Karpas-422 (cell line): ENCODE measurements around the gene DNAL1. TPM values are rescaled to one million over a fixed set of nuclear protein-coding genes. Genes with fewer than 3 reads are reported as not detected.

Experiments used
- DNase-seq: peaks from one replicate; pipeline ENCODE4 v3.0.0-alpha.2; 2015
- H2AFZ ChIP-seq: fragments of 200-600 bp; sonication (generic); 2 replicates; pipeline ENCODE4 v1.6.1; 2014; ENCODE audit warnings: antibody characterized with exemption, low read length, mixed read lengths
- H3K27ac ChIP-seq: fragments of 200-600 bp; sonication (generic); 2 replicates; pipeline ENCODE4 v1.5.1; 2014; ENCODE audit warnings: mild to moderate bottlenecking, low read length, moderate library complexity
- H3K27me3 ChIP-seq: fragments of 200-600 bp; sonication (generic); 2 replicates; pipeline ENCODE4 v1.6.1; 2014; ENCODE audit warnings: low read length, mixed read lengths
- H3K36me3 ChIP-seq: fragments of 200-600 bp; sonication (generic); 2 replicates; pipeline ENCODE4 v1.6.1; 2014; ENCODE audit warnings: low read length, mixed read lengths; ENCODE audit not compliant: insufficient read depth
- H3K4me1 ChIP-seq: fragments of 200-600 bp; sonication (generic); 2 replicates; pipeline ENCODE4 v1.6.1; 2014; ENCODE audit warnings: mild to moderate bottlenecking, low read length, mixed read lengths
- H3K4me2 ChIP-seq: fragments of 200-600 bp; sonication (generic); 2 replicates; pipeline ENCODE4 v1.6.1; 2014; ENCODE audit warnings: low read length, low read depth, mild to moderate bottlenecking; ENCODE audit not compliant: poor library complexity, severe bottlenecking
- H3K4me3 ChIP-seq: fragments of 200-600 bp; sonication (generic); 2 replicates; pipeline ENCODE4 v1.5.1; 2014; ENCODE audit warnings: mild to moderate bottlenecking, antibody characterized with exemption, low read length, mixed read lengths
- H3K79me2 ChIP-seq: fragments of 200-600 bp; sonication (generic); 2 replicates; pipeline ENCODE4 v1.6.1; 2014; ENCODE audit warnings: mild to moderate bottlenecking, low read length, mixed read lengths
- H3K9ac ChIP-seq: fragments of 200-600 bp; sonication (generic); 2 replicates; pipeline ENCODE4 v1.6.0; 2014; ENCODE audit warnings: low read length
- H3K9me2 ChIP-seq: fragments of 200-600 bp; sonication (generic), shearing (Covaris generic); replicated peaks from 2 replicates; pipeline ENCODE4 v1.6.0; 2014; ENCODE audit warnings: mild to moderate bottlenecking, low read length, moderate library complexity; ENCODE audit not compliant: insufficient read depth
- H3K9me3 ChIP-seq: fragments of 300-700, 200-600 bp; sonication (generic); 2 replicates; pipeline ENCODE4 v1.6.1; 2014; ENCODE audit warnings: low read length, mixed read lengths
- H4K20me1 ChIP-seq: fragments of 200-600 bp; sonication (generic); 2 replicates; pipeline ENCODE4 v1.6.1; 2014; ENCODE audit warnings: mild to moderate bottlenecking, antibody characterized with exemption, low read length, low read depth; ENCODE audit not compliant: insufficient read depth
- total RNA-seq: library from RNA; depleted of rRNA; stranded (reverse); fragments of >200 nt; shearing (Covaris generic); gene quantifications from 2 replicates; pipeline ENCODE4 v1.2.3, GENCODE V29; 2014; ENCODE audit warnings: low replicate concordance

DNAL1 gene
- total RNA-seq, 1 experiment from 2014 or later = 11.7 TPM

- no peak overlapping the region for H3K27ac ChIP-seq
- DNase-seq = no peak
- H3K9ac ChIP-seq = no peak overlapping the region
- no peaks in the 10 kb centered on the region for H3K9me2 ChIP-seq
- no peak overlapping the region for H3K4me3 ChIP-seq
- peaks cover 3% of the 10 kb centered on the region for H4K20me1 ChIP-seq
- no peak overlapping the region for H2AFZ ChIP-seq
- no peak overlapping the region for H3K4me2 ChIP-seq
- peaks cover 18% of the 10 kb centered on the region; the same call in 1 of the 2 replicates for H3K79me2 ChIP-seq
- H3K36me3 ChIP-seq = peaks cover 78% of the 10 kb centered on the region
- H3K27me3 ChIP-seq = no peaks in the 10 kb centered on the region
- H3K9me3 ChIP-seq = no peaks in the 10 kb centered on the region
- peaks cover 6% of the 10 kb centered on the region; the same call in 1 of the 2 replicates for H3K4me1 ChIP-seq
Observed at GRCh38 chr14:73725116-73726024, 80.6 kb downstream of the DNAL1 start.

- Histone ChIP-seq H3K79me2 (peaks cover 18% of the 10 kb centered on the region; the same call in 1 of the 2 replicates), H3K4me1 (peaks cover 6% of the 10 kb centered on the region; the same call in 1 of the 2 replicates), H3K9ac (no peak overlapping the region), H3K36me3 (peaks cover 70% of the 10 kb centered on the region), H3K27ac (no peak overlapping the region), H2AFZ (no peak overlapping the region), H3K4me2 (no peak overlapping the region), H3K4me3 (no peak overlapping the region), H4K20me1 (peaks cover 5% of the 10 kb centered on the region), H3K9me2 (no peaks in the 10 kb centered on the region), H3K27me3 (no peaks in the 10 kb centered on the region), H3K9me3 (no peaks in the 10 kb centered on the region)
- DNase-seq = no peak
Observed at GRCh38 chr14:73726025-73726961, 81.5 kb downstream of the DNAL1 start.

DNA sequence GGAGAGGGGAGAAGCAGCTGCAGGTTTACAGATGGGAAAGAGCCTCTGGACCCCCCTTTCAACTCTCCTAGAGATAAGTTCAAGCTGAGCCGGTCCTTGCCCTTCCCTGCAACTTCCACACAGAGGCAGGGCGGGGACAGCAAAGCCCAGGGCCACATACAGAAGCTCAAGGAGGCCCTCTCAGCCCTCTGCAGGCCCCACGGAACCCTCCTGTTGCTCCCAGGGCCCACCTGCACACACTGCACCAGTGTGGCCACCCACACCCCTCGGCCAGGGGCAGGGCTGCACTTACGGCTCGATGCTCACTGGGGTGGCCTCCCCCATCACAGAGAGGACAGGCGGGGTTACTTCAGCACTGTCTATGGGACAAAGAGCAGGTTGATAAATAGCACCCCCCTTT is 82.4 kb downstream of the DNAL1 start:
- Histone ChIP-seq H3K27ac (no peak overlapping the region), H3K4me1 (peaks cover 6% of the 10 kb centered on the region; the same call in 1 of the 2 replicates), H3K9me3 (no peaks in the 10 kb centered on the region), H3K4me3 (no peak overlapping the region), H3K4me2 (no peak overlapping the region), H3K9ac (no peak overlapping the region), H3K27me3 (no peaks in the 10 kb centered on the region), H3K9me2 (no peaks in the 10 kb centered on the region), H3K79me2 (peaks cover 24% of the 10 kb centered on the region), H4K20me1 (peaks cover 5% of the 10 kb centered on the region), H3K36me3 (peaks cover 65% of the 10 kb centered on the region), H2AFZ (no peak overlapping the region)
- no peak for DNase-seq

GRCh38 chr14:73728717-73729330 is 84.0 kb downstream of the DNAL1 start:
- Histone ChIP-seq H4K20me1 (peaks cover 5% of the 10 kb centered on the region), H3K27me3 (no peaks in the 10 kb centered on the region), H3K9ac (no peak overlapping the region), H3K4me2 (no peak overlapping the region), H3K36me3 (peaks cover 56% of the 10 kb centered on the region), H3K79me2 (peaks cover 28% of the 10 kb centered on the region), H3K9me3 (no peaks in the 10 kb centered on the region), H3K4me3 (no peak overlapping the region), H2AFZ (no peak overlapping the region), H3K9me2 (no peaks in the 10 kb centered on the region), H3K4me1 (peaks cover 6% of the 10 kb centered on the region; the same call in 1 of the 2 replicates), H3K27ac (no peak overlapping the region)
- peak; percentile 95 for DNase-seq

- Histone ChIP-seq H3K4me1 (0 out of 2 replicates have a peak, but pooled peaks cover 3% of the 10 kb centered on the region), H3K4me2 (no peak overlapping the region), H4K20me1 (peaks cover 11% of the 10 kb centered on the region), H3K9me3 (no peaks in the 10 kb centered on the region), H3K79me2 (peaks cover 34% of the 10 kb centered on the region), H3K27ac (no peak overlapping the region), H3K4me3 (no peak overlapping the region), H3K9me2 (no peaks in the 10 kb centered on the region), H3K9ac (no peak overlapping the region), H3K27me3 (no peaks in the 10 kb centered on the region), H2AFZ (no peak overlapping the region), H3K36me3 (peaks cover 51% of the 10 kb centered on the region)
- DNase-seq = no peak
Observed at GRCh38 chr14:73729556-73730265, 84.9 kb downstream of the DNAL1 start.

GRCh38 chr14:73731111-73731510 is 86.3 kb downstream of the DNAL1 start:
- Histone ChIP-seq H3K36me3 (peaks cover 50% of the 10 kb centered on the region; the same call in 1 of the 2 replicates), H3K4me2 (no peak overlapping the region), H3K27me3 (no peaks in the 10 kb centered on the region), H3K4me1 (0 out of 2 replicates have a peak, but pooled peaks cover 3% of the 10 kb centered on the region), H3K9me2 (no peaks in the 10 kb centered on the region), H3K79me2 (peaks cover 43% of the 10 kb centered on the region), H3K27ac (no peak overlapping the region), H3K9ac (no peak overlapping the region), H3K9me3 (no peaks in the 10 kb centered on the region), H2AFZ (no peak overlapping the region), H3K4me3 (no peak overlapping the region), H4K20me1 (peaks cover 17% of the 10 kb centered on the region)
- no peak for DNase-seq

DNA sequence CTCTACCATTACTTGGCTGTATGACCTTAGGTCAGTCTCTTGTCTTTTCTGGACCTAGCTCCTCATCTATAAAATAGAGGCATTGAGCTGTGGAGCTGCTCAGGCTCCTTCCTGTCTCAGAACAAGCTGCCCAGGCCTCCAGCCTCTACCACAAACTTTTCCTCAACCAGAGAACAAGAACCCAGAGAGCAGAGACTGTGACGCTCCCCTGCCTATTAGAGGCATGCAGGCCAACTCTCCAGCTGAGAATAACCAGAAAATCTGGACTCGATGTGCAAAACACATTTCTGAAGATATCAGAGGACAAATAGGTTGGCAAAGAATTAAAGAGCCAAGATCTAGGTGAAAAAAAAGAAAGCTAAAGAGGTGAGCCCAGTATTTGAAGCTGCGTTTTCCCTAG is 87.2 kb downstream of the DNAL1 start:
- H3K4me3 ChIP-seq = no peak overlapping the region
- no peak for DNase-seq
- H3K27me3 ChIP-seq = no peaks in the 10 kb centered on the region
- no peak overlapping the region for H2AFZ ChIP-seq
- no peaks in the 10 kb centered on the region for H3K9me2 ChIP-seq
- no peak overlapping the region for H3K4me2 ChIP-seq
- no peak overlapping the region for H3K27ac ChIP-seq
- H3K9me3 ChIP-seq = no peaks in the 10 kb centered on the region
- peaks cover 45% of the 10 kb centered on the region; the same call in 1 of the 2 replicates for H3K36me3 ChIP-seq
- H3K4me1 ChIP-seq = 0 out of 2 replicates have a peak, but pooled peaks cover 3% of the 10 kb centered on the region
- no peak overlapping the region for H3K9ac ChIP-seq
- H3K79me2 ChIP-seq = peaks cover 47% of the 10 kb centered on the region
- H4K20me1 ChIP-seq = peaks cover 17% of the 10 kb centered on the region
